HS-27A (cell line): ENCODE results near the gene GOLGA8T.
A peak's percentile ranks its signal among the peaks of the same experiment; 100 is the strongest.
"Not testable (repeated sequence)": the region's sequence is repeated elsewhere in the genome, so short reads cannot be mapped to it uniquely, and the experiment has no call there.

ENCODE experiments used
- DNase-seq: peaks from one replicate; pipeline ENCODE4 v3.0.0-alpha.2; 2012; ENCODE audit warnings: low read depth, missing footprints

The GOLGA8T gene, protein sequence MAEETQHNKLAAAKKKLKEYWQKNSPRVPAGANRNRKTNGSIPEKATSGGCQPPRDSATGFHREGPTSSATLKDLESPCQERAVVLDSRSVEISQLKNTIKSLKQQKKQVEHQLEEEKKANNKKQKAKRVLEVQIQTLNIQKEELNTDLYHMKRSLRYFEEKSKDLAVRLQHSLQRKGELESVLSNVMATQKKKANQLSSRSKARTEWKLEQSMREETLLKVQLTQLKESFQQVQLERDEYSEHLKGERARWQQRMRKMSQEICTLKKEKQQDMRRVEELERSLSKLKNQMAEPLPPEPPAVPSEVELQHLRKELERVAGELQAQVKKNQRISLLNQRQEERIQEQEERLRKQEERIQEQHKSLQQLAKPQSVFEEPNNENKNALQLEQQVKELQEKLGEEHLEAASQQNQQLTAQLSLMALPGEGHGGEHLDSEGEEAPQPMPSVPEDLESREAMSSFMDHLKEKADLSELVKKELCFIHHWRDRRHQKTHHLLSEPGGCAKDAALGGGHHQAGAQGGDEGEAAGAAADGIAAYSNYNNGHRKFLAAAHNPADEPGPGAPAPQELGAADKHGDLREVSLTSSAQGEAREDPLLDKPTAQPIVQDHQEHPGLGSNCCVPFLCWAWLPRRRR

DNA sequence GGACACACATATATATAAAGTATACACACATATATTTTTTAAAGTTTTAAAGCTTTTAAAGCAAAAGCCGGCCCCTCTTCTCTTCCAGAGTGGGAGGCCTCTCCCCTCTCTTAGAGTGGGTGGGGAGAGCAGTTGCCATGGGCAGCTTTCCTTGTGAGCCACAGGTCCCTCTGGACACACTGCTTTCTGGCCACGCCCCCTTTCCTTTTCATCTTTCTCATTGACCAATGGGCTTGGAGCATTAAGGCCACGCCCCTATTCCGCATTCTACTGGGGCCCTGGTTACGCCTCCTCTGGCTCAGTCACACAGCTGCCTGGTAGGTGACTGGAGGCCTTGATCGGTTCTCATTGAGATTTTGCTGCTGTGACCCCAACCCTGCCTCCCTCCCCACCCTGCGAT is at the start of gene GOLGA8T:
Gene GOLGA8T (plus strand): TSS at position 301 of the 400 bp plus-strand sequence. CDS start 98 bp downstream, at position 399.
- DNase-seq = not testable (repeated sequence)

DNA sequence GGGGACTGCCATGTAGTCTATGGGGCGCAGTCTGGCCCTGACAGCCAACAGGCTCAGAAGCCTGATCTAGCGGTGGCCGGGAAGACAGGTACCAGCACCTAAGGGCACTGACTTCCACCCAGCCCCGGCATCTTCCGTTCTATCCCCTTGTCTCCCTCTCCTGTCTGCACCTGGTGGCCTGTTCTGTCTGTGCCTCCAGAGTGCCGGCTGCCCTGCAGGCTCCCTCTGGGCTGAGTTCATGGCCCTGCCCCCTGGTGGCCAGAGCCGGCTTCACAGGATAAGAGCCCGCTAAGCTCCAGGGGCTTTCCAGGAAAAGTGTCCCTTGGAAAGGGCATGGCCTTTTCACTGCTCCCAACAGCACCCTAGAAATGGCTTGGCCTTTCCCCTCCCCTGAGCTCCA is 37.0 kb upstream of the GOLGA8T start:
- DNase-seq = not testable (repeated sequence)

DNA sequence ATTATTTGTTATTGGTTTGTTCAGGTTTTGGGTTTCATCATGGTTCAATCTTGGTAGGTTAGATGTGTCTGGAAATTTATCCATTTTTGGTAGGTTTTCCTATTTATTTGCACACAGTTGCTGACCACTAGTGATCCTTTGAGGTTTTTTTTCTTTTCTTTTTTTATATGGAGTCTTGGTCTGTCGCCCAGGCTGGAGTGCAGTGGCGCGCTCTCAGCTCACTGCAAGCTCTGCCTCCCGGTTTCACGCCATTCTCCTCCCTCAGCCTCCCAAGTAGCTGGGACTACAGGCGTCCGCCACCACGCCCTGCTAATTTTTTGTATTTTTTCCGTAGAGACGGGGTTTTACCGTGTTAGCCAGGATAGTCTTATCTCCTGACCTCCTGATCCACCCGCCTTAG is 32.0 kb upstream of the GOLGA8T start:
- DNase-seq = not testable (repeated sequence)

DNA sequence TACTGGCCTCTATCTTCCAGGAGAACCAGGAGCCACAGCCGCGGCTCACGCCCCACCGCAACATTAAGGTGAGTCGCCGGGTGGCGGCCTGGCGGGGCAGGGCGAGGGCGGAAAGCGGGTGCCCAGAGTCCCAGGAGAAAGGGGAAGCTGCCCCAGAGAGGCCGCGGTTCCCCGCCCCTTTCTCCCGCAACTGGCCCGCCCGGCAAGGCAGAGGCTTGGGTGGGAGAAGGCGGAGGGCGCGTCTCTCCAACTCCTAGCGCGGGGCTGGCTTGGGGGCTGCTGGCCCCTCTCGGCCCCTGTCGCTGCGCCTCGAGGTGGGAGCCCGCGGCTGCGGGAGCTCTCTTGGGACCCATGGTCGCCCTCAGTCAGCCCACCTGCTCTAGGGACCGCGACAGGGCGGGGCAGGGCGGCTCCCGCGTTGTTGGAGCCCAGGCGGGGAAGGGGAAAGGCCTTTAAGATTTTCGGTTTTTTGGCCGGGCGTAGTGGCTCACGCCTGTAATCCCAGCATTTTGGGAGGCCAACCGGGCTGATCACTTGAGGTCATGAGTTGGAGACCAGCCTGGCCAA is 30.8 kb upstream of the GOLGA8T start:
- not testable (repeated sequence) for DNase-seq

DNA sequence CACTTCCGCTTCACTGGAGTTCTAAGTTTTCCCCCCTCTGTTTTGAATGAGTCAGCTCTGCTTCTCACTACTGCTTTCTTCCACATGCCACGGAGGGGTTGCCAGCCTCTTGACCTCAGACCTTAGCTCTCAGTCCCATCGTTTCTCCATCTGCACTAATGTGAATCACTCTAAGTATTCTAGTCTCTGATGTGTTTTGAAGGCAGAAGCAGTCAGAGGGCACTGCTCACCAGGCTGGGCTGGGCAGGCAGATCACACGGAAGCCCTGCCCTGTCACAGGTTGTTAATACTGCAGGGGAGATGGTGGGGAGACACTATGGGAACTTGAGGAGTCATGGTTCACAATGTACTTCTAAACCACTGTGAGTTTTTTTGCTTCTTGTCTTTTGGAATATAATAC is 24.3 kb upstream of the GOLGA8T start:
- not testable (repeated sequence) for DNase-seq

DNA sequence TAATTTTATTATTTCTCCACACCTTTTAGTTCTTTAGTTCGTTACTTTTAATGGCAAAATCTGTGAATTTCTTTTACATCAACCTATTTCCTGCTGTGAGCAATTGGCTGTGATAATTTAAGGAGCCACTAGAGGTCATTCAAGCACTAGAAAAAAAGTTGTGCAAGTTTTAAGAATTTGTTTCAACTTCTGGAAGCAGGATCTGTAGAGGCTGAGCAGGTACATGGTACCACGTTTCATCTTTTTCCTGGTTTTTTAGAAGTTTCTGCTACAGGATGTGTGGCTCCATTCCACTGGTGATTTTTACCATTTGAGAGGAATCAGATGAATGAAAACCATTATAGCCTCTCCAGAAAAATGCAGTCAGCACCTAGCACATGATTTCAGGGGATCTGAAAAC is 4.8 kb upstream of the GOLGA8T start:
- not testable (repeated sequence) for DNase-seq

DNA sequence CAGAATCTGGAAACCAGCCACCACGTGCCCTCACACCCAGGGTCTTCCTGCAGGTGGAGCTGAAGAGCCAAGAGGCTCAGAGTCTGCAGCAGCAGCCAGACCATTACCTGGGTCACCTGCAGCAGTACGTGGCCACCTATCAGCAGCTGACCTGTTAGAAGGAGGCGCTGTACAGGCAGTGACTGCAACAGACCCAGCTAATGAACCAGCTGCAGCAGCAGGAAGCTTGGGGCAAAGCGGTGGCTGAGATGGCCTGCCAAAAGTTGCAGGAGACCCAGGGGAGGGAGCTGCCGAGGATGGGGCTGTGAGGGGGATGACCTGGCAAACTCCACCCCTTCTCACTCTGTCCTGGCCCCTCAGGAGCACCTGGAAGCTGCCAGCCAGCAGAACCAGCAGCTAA is 8.4 kb downstream of the GOLGA8T start:
- DNase-seq = not testable (repeated sequence)

DNA sequence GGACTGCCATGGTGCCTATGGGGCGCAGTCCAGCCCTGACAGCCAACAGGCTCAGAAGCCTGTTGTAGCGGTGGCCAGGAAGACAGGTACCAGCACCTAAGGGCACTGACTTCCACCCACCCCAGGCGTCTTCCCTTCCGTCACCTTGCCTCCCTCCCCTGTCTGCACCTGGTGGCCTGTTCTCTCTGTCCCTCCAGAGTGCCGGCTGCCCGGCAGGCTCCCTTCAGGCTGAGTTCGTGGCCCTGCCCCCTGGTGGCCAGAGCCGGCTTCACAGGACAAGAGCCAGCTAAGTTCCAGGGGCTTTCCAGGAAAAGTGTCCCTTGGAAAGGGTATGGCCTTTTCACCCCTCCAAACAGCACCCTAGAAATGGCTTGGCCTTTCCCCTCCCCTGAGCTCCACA is 15.0 kb downstream of the GOLGA8T start:
- DNase-seq = not testable (repeated sequence)

DNA sequence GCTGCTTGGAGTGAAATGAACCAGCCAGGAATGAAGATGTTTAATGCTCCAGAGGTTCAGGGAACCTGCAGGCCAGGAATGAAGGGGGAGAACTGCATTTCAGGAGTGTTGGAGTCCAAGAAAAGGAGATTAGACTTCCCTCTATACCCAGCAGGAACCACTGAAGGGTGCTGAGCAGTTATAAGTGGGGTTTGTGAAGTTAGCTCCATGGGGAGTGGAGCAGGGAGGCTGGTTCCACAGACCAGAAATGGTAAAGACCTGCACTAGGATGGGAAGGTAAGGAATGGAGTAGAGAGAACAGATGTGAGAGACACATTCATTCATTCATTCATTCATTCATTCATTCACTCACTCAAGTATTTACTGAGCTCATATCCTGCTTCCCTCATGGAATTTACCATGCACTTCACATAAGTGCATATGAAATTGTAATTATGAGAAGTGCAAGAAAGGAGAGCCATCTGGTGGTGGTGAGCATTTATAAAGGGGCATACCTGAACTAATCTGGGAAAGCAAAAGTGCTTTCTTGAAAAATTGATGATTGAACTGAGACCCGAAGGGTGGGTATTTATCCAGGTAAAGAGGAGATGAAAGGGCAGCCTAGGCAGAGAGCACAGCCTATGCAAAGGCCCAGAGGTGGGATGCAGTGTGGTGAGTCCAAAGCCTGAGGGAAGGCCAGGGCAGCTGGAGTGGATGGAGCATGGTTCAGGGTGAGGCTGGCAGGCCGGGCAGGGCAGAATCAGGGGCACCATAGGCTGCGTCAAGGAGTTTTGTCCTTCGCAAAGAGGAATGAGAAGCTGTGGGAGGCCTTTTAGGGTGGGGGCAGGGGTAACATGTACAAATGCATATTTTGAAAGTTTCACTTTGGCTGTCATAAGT is 27.9 kb downstream of the GOLGA8T start:
- DNase-seq = not testable (repeated sequence)

DNA sequence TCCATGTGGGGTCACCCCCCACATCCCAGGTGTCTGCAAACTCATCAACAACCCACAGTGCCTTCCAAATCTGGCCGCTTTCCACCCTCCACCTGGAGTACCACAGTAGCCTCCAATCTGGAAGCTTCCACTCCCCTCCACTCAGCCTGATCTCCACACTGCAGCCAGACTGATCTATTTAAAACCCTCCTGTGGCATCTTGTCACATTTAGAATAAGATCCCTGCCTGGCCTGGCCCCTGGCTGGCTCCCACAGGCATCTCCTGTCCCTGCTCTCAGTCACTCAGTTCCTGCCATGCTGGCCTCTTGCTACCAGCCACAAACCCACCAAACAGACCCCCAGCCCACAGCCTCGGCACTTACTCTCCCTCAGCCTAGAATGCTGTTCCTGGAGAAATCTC is 28.9 kb downstream of the GOLGA8T start:
- DNase-seq = not testable (repeated sequence)

DNA sequence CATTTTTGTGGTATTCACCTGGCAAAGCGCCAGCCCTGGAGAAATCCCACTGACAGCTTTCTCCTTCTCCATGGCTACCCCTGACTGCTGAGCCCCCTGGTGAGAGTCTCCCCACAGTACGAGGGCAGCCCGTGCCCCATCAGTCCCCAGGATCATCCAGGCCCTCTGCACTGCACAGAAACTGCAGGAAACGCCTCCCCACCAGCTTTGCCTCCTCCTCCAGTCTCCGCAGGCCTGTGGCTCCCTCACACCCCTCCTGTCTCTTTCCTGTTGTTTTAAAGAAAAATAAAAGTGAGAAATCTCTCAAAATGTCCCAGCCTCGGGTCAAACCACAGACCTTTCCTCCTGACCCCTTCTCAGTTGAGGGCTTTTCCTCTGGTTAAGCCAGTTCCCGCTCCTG is 29.4 kb downstream of the GOLGA8T start:
- DNase-seq = not testable (repeated sequence)

DNA sequence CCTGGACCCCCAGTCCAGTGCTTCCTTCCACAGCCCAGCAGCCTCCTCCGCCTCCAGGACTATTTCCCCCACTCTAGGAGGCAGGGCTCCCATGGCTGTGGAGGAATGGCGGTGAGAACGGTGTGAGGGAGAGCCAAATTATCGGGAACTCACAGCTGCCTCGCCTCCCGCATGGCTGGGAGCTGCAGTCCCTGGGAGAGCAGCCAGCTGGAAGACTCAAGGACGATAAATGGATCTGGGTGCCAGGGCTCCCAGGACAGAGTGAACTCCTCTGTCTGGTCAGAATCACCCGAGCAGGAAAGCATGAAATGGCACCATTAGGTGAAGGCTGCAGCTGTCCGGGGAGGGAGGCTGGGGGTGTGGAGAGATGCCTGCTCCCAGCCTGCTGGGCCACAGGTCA is 32.6 kb downstream of the GOLGA8T start:
- not testable (repeated sequence) for DNase-seq

DNA sequence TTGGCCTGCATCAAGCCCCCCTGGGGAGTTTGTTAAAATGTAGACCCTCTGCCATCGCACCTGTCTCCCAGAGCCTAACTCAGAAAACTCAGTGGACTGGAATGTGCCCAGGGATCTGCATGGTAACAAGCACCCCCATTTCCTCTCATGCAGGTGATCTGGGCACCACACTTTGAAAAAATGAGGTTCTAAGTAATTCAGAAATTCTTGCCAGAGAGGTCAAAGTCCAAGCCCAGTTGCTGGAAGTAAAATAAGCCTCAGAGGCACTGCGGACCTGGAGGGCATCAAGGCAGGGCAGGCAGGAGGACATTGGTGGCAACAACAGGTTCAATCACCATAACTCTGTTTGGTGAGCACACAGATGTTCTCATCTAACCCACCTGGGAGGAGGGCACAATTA is 33.0 kb downstream of the GOLGA8T start:
- not testable (repeated sequence) for DNase-seq

DNA sequence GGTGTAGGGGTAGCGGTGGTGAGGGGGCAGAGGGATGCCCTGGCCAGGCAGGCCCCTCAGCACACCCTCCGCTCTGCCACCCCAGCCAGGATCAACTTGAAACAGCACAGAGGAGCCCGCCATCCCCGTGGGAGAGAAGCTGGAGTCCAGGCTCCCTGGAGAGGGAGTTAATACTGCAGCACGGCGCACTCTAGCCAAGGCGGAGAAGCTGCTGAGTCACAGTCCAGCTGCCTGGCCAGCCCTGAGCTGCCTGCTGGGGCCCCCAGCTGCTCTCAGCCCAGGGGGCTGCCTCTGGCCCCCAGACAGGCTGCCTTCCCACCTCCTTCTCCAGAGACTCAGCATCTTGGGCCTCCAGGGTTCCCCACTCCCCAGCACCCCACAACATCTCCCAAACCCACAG is 36.6 kb downstream of the GOLGA8T start:
- DNase-seq = not testable (repeated sequence)

DNA sequence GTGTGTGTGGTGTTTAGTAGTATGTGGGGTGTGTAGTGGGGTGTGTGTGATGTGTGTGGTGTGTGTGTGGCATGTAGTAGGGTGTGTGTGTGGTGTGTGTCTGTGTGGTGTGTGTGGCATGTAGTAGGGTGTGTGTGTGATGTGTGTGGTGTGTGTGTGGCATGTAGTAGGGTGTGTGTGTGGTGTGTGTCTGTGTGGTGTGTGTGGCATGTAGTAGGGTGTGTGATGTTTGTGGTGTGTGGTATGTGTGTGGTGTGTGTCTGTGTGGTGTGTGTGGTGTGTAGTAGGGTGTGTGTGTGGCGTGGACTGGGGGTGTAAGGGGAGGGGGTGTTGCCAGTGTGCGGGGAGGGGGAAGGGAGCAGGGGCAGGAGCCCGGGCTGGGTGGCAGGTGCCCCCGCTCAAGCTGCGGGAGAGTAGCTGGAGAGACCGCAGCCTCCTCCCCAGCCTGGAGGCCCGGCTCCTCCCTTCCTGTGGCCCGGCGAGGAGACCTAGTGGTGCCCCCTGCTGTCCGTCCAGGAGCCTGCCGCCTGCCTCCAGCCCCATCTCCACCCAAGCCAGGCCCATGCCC is 38.3 kb downstream of the GOLGA8T start:
- DNase-seq = peak; percentile 0

DNA sequence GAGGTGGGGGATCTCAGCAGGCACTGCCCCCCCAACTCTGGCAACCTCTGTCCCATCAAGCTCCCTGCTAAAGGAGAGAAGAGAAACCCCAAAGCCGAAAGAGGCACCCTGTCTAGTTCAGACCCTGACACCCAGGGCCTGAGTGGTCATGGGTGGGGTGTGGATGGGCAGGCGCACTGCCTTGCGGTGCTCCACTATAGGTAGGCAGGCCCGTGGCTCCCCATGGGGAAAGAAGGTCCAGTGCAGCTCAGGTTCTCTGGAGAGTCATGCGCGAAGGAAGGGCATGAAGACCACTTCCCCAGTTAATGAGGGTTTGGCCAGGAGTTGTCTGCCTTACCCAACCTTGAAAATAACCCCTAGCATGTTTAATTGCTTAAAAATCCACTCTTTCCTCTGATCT is 40.4 kb downstream of the GOLGA8T start:
- not testable (repeated sequence) for DNase-seq

DNA sequence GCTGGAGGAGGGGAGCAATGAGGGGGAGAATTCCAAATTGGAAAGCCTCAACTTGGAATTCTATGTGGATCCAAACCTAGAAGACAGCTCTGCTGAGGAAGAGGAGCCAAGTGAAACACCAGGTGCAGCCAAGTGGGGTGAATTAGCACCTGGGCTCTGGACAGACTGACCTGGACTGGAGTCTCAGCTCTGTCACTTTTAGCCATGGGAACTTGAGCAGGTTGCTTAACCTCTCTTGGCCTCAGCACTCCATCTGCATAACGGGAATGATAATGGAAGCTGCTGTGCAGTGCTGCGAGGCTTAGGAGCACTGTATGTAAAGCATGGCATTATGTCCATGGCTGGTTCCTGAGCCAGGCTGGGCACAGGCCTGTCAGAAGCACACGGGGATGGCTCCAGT is 41.8 kb downstream of the GOLGA8T start:
- not testable (repeated sequence) for DNase-seq

DNA sequence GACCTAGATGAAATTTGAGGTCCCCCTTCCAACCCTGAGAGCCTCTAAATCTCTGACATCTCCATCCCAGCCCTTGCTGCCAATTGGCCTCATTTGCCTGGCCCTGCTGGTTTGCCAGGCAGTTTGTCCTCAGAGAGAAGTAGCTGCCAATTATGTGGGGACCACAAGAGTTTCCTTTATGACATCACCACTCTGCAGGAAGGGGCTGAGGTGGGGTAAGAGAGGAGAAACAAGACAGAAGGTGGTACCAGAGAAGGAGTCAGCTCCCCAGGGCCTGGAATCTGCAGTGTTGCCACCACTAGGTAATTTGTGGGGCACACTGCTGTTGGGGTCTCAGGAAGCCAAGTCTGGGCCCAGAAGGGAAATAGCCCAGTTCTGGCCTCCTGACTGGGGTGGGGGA is 45.0 kb downstream of the GOLGA8T start:
- DNase-seq = not testable (repeated sequence)

DNA sequence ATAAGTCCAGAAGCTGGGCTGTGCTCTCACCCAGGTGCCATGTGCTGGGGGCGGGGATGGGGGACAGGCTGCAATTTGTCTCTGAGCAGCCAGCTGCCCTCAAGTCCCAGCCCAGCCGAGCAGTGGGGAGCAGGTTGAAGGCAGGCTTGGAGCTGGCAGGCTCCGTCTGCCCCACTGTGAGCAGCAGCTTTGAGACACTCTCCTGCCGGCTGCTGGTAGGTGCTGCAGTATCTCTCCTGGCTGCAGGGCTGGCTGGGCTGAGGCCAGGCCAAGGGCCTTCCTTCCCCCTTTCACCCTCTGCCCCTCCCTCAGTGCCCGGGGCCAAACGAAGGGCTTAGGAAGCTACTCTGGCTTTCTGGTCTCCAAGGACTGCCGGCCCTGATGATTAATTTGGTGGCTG is 50.6 kb downstream of the GOLGA8T start:
- not testable (repeated sequence) for DNase-seq

DNA sequence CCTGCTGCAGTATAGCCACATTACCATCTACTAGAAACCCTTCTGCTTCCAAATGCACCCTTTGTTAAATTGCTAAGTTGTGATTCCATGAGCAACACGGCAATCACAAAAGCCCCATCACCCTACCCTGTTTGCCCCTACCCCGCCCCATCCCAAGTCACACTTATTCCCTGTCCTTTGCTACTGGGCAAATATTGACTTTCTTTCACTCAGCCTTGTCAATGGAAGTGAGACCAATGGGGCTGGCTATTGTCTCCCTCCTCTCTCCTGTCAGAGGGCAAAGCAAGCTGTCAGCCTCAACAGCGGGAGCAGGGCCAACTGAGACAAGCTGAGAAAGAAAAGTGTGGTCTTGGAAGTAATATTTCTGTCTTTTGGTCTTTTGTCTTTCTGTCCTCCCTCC is 52.6 kb downstream of the GOLGA8T start:
- DNase-seq = not testable (repeated sequence)

DNA sequence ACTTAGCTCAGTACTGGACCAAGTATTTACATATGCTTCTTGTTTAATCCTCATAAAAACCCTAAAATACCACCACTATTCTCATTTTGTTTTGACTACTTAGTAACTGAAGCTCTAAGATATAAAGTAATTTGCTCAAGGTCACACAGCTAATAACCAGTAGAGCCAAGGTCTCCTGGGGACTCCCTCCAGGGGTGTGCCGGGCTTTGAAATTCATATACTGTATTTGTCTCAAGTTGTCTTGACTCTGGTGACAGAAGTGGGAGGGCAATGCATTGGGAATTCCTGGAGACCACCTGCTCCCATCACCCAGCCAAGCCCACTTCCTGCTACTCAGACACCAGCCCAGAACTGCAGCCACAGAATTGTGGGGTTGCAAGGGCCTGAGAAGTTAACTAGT is 54.9 kb downstream of the GOLGA8T start:
- not testable (repeated sequence) for DNase-seq

DNA sequence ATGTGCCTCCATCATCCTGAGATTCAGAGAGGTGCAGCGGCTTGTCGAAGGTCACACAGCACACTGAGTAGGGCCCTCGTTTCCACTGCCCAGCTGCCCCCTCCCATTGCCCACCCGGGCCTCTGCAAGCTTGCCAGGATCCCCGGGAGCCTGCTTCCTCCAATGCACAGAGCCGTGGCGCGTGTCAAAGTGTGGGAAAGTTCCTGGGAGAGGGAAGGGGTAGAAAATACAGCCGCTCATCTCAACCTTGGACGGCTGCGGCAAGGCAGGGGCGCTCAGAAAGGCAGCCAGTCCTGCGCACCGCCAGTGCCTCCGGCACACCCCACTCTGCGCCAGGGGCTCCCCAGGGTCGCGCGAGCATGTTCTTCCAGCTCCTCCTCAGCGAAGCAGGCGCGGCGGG is 56.3 kb downstream of the GOLGA8T start:
- not testable (repeated sequence) for DNase-seq
